ENCODE measurements around the gene KLHL30. TPM values are rescaled to one million over a fixed set of nuclear protein-coding genes. Genes with fewer than 3 reads are reported as not detected.

The KLHL30 gene
- total RNA-seq, 1 donor from 2014 or later = not detected

- DNase-seq (ENCODE audit: low read depth in 2 of 2) = no peak
Measured at GRCh38 chr2:238173692-238174091, 35.2 kb downstream of the KLHL30 start.

GRCh38 chr2:238174291-238174690, 35.8 kb downstream of the KLHL30 start:
- no peak for DNase-seq (ENCODE audit: low read depth in 2 of 2)

DNA sequence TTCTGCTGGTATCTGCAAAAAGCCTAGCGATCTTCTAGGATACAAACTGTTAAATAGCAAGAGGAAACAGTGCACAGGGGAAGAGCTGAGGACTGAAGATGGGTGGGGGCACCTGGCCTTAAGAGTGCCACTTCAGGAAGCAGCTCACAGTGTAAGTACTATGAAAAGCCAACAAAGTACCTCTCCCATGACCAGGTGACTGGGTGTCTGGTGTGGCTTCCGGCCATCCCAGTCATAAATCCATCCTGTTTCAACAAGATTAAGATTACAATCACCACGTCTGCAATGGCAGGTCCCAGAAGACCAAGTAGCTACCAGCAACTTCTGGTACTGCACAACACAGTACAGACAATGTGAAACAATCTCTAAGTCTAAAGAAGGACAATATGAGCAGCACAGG, 36.2 kb downstream of the KLHL30 start:
- DNase-seq (ENCODE audit: low read depth in 2 of 2) = no peak

DNA sequence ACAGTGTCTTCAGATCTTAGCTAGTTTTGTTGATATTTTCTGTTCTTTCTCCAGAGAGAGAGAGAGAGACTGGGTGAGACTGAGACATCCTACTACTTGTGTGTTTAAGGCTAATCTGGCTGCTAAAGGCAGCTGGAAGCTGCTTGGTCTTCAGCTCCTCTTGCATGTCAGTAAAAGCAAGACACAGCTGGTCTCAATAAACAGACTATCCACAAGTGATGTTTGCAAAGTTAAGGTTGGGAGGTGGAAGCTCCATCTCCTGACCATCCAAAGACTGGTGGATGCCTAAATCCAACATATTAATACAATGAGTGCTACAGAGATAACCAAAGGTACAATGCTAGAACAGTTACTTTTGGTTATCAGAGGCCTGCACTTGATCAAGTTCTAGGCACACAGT, 38.1 kb downstream of the KLHL30 start:
- DNase-seq (ENCODE audit: low read depth in 2 of 2) = no peak

DNA sequence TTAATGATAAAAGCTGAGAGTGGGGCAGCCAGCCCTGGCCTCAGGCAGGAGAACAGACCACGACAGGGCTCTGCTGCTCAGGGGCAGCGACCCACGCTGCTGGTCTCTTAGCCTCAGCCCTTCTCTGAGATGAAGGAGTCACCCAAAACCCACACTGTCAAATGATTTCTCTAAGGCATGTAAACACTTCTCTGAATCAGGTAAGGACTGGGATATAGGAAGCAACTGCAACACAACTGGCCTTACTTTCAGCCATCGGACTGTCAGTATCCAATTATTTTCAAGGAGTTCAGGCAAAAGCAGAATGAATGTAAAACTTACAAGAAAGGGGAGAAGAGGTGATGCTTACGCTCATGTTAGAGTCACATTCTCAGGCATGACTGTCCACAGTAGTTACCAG, 42.1 kb downstream of the KLHL30 start:
- no peak for DNase-seq (ENCODE audit: low read depth in 2 of 2)

DNA sequence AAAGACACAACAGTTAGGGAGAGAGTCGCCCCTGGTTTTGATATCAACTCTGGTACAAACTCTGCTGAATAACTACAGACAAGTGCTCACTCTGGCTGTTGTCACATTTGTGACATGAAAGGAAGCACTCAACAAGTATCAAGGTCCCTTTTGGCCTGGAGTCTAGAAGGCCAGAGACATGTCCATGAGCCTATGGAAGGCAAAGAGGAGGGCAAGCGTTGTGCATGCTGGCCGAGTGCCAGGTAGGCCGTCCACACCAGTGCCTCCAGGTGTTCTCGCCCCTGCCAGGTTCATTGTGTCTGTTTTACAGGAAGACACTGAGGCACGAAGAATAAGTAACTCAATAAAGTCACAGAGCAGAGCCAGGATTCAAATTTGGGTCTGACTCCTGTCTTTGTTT, 43.9 kb downstream of the KLHL30 start:
- DNase-seq (ENCODE audit: low read depth in 2 of 2) = no peak

DNA sequence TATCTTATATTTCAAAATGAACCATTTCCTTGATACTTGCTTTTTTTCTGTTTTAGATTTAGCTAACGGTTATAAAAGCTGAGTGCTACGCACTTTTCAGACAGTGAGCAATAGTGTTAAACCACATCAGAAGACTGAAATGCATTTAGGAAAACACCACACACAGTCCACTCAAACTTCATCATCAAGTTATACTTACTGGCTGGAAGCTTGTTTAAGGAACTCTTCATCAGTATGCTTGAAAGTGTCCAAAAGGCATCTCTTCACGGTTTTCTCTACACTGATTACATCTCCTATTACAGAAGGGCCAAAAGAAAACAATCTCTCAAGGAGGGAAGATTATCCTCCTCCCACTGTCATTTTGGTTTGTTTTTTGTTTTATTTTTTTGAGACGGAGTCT, 45.4 kb downstream of the KLHL30 start:
- DNase-seq (ENCODE audit: low read depth in 2 of 2) = no peak

- DNase-seq (ENCODE audit: low read depth in 2 of 2) = no peak
Measured at GRCh38 chr2:238187618-238188548, 49.4 kb downstream of the KLHL30 start.

DNA sequence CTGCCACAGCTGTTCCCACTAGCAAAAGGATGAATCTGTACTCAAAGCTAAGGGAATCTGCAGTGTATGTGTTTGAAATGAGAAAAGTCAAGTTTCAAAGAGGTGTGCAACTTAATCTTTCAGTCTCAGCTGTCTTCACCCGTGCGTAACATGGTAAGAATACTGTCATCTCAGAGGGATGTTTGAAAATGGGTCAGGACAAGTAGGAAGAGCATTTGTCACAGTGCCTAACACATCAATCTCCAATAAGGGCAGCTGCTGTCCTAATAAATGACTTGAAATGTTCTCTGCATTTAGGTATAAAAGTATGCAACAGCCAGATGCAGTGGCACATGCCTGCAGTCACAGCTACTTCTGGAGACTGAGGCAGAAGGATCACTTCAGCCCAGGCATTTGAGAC, 52.0 kb downstream of the KLHL30 start:
- no peak for DNase-seq (ENCODE audit: low read depth in 2 of 2)

Other genes with a start within 250 kb of the KLHL30 start
- 31.1 and 31.4 TPM in 2 replicates for gene UBE2F, start 171.7 kb upstream of the KLHL30 start, total RNA-seq
- gene SCLY, start 77.7 kb upstream of the KLHL30 start, total RNA-seq = 12.1 and 16.0 TPM in 2 replicates
- gene ESPNL, start 38.3 kb upstream of the KLHL30 start, total RNA-seq = not detected in 2 replicates
- gene ERFE, start 20.3 kb downstream of the KLHL30 start, total RNA-seq = 0.13 TPM in 2 replicates
- gene ILKAP, start 65.0 kb downstream of the KLHL30 start, total RNA-seq = 14.5 and 15.8 TPM in 2 replicates
- gene HES6, start 101.4 kb downstream of the KLHL30 start, total RNA-seq = 2.0 and 2.1 TPM in 2 replicates
- gene PER2, start 149.9 kb downstream of the KLHL30 start, total RNA-seq = 1.7 and 2.7 TPM in 2 replicates
- gene TRAF3IP1, start 181.8 kb downstream of the KLHL30 start, total RNA-seq = 6.0 and 6.8 TPM in 2 replicates

All from dermis microvascular lymphatic vessel endothelial cell (primary cell).